GM19193 (cell line): ENCODE results near the gene TET2.

Experiments used
- POLR2A ChIP-seq: IDR thresholded peaks from 4 replicates; pipeline ENCODE4 v1.6.1; 2011; ENCODE audit not compliant: insufficient read depth, insufficient read length; ENCODE audit errors: extremely low read depth

TET2 gene

GRCh38 chr4:105306158-105306781 is 159.6 kb downstream of the TET2 start:
- no peak for TF ChIP-seq POLR2A

- no peak for TF ChIP-seq POLR2A
These were observed 160.1 kb downstream of the TET2 start for GRCh38 chr4:105306820-105307219.

GRCh38 chr4:105318486-105318885 is 171.8 kb downstream of the TET2 start:
- TF ChIP-seq POLR2A: no peak

GRCh38 chr4:105327222-105327621 is 180.5 kb downstream of the TET2 start:
- no peak for TF ChIP-seq POLR2A

DNA sequence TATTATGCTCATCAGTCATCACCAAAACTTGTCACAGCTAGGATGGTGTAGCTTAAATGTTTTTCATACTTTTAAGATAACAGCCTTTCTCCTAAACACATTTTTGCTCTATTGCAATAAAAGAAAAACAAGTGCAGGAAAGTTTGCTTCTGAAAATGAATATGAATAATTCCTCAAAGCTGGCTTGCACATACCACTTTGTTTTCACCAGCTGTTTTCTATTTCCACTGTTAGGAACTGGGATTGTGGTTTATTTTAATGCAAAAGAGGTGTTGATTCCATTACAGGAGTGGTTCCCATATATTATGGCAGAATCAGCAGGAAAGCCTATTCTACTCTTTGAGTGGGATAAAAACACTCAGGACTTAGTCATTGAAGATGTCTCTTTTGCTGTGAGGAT is 181.3 kb downstream of the TET2 start:
- no peak for TF ChIP-seq POLR2A

DNA sequence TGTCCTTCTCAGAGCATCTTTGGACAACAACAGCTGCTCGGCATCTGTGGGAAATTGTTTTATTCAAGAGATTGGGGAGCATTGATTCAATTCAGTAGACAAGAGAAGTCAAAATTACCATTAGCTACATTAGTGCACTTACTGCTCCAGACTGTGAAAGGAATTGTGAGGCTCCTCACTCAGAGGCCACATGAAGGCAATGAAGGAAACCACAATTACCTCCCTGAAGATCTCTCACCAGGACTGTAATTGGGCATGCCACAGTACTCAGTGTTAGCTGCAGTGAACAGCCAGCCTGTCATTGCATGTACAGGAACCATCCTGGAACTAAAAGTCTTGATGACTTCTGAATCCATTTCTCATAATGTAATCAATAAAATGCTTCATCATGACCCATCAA is 182.4 kb downstream of the TET2 start:
- TF ChIP-seq POLR2A: no peak
